NCI-H69 (cell line): ENCODE results near the gene CTTN.
A peak's percentile ranks its signal among the peaks of the same experiment; 100 is the strongest.

ENCODE experiments used
- DNase-seq: peaks from one replicate; lab custom pipeline; 2025; lab: John Stamatoyannopoulos, UW

The CTTN gene

DNA sequence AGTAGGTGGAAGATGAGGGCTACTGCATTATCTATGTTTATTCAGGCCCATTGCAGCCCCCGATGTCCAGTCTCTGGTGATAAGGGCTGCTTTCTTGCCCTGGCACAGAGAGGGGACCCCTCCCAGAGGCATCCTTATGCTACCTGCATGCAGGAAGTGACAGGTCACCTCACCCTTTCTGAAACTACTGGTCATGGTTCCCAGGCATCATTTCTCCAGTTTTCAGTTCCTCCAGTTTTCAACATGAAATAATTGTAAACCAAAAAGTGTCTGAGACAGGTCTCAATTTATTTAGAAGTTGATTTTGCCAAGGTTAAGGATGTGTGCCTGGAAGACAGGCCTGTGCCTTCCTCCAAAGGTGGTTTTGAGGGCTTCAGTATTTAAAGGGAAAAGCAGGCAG is 57.0 kb downstream of the CTTN start:
- DNase-seq, result no peak

DNA sequence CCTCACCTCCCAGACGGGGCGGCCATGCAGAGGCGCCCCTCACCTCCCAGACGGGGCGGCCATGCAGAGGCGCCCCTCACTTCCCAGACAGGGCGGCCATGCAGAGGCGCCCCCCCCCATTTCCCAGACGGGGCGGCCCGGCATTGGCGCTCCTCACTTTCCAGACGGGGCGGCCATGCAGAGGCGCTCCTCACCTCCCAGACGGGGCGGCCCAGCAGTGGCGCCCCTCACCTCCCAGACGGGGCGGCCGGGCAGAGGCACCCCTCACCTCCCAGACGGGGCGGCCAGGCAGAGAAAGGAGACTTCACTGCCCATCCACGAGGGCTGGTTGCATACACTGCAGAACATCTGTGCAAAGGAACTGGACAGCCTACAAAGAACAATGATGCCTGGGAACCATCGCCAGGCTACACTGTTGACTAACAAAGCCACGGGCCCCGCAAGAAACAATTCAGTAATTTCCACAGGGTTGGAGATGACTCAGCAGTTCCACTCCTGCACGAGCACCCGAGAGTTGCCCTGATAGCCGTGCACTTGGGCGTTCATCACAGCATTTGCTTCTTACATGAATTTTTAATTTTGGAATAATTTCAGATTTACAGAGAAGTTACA is 58.7 kb downstream of the CTTN start:
- DNase-seq, result peak; percentile 30

DNA sequence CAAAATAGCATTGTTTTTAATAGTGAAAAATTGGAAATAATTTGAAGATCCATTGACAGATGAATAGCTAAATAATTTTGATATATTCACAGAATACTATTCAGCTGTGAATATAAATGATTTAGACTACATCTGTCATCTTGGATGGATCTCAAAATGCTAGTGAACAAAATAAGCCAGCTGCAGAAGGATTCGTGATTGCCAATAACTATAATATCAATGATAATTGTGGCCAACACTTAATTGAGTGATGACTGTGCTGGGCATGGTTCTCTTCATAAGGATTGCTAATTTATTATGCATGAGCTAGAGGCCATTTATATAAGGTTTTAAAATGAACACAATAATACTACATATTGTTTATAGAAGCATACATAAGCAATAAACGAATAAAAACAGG is 60.4 kb downstream of the CTTN start:
- DNase-seq, result no peak

DNA sequence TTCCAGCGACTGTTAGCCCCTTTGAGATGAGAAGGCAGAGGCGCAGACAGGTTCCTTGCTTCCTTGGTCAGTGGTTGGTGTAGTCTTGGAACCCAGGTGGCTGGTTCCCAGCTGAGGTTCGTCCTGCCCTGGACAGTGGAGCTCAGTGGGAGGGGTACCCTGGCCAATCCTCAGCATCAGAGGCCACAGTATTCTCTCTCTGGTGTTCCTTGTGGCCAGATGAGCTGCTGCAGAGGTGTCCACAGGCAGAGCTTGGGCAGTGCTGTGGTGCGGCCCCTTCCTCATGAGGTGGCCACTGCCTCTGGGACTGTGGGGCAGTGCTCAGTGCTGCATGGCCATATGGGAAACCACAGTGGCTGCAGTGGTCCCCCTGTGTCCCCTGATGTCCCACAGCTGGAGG is 61.8 kb downstream of the CTTN start:
- no peak for DNase-seq

DNA sequence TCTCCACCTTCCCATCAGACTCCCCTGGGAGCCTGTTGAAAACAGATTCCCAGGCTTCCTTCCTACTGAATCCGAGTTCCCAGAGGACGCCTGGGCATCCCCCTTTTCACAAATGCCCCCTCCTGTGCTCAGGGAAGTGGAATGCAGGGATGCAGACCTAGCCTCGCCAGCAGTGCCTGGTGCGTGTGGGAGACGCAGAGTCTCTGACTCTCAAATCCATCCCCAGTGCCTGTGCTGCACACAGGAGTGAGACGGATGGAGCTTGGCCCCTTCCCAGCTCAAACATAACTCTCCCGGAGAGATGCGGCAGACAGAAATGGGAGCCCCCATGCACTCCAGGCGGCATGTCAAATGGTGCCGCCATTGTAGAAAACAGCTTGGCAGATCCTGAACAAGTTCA is 62.6 kb downstream of the CTTN start:
- DNase-seq, result peak; percentile 10

DNA sequence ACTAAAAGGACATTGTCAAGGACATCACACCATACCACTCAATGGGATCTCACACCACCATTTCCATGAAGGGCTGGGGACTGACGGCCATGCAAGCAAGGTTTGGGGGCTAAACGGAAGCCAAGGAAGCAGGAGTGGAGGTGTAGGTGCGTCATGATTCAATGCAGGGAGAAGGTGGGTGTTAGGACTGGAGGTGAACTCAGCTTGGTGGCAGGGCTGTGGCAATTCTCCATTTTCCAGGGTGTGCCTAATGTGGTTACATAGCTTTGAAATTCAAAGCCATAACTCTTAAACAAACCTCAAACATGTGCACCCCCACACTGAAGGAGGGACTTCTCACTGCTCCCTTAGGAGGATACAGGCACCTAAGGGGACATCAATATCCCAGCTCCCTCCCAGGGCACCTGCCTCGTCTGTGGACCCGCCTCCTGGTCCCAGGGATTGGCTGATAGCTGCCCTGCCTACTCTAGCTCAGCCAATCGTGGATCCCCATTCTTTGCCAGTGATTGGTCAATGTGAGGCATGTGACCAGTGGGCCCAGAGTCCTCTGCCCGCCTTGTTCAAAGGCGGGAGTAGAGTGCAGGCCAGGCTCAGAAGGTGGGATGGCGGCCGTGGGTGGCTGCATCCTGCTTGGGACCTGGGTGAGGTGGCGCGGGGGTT is 64.6 kb downstream of the CTTN start:
- no peak for DNase-seq

DNA sequence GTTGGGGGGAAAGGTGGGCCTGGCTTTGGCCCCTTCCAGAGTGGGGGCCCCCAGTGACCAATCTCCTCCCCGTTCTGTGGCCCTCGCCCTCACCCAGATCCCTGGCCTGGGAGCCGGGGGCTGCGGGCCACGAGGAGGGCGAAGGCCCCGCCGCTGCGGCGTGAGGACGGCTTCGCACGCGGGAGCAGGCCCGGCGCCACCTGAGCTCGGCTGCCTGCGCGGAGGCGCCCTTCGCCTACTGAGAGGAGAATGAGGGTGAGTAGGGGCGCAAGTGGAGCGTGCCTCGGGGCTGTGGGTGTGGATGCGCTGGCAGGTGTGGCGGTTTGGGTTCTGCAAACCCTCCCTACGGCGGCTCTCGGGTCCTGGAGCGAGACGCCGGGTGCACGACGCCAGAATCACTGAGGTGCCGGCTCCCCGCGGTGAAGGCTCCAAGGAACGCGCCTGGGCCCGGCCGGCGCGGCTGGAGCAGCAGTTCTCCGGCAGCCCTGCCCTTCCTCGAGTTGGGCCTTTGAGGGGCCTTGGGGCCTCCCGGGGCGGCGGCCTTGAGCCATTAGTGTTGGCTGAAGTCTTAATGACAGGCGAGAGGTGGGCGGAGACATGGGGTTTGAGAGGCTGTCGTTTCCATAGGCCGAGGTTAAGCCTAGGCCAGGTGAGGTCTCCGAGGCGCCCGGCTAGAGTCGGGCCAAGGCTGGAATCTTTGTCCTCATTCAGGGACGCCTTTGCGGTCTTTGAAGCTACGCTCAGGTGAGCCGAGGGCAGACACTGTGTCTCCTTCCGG is 65.3 kb downstream of the CTTN start:
- DNase-seq, result no peak

DNA sequence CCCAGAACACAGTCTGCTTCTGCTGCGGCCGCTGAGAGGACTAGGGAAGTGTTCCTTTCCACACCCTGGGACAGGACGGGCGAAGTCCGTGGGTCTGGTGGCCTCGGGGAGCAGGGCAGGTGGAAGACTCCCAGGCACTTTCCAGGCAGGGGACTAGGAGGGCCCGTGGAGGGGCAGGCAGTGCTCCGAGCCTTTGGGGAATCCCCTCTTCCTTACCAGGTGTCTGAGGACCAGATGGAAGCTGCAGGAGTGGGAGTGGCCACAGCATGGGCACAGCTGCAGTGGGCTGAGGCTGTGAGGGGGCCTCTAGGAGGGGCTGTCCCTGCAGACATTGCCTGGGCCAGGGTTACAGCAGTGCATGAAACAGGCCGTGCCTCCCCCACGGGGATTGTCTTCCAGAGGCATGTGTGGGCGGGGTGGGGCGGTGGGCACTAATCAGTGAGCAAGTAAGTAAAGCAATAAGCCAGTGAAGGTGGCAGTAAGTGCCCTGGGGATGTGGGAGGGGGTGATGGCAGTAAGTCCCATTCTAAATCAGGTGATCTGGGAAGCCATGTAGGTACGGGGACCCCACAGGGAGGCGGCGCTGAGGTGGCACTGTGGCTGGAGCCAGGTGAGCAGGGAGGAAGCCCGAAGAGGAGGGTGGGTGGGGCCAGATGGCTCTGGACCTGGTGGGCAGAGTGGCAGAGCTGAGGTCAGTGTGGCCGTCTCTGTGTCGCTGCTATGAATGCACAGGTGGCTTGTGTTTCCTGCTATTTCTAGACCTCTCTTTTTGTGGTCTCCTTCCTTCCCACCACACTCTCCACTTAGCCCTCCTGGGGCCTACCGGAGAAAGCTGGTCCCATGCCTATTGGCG is 66.4 kb downstream of the CTTN start:
- DNase-seq, result peak; percentile 28

DNA sequence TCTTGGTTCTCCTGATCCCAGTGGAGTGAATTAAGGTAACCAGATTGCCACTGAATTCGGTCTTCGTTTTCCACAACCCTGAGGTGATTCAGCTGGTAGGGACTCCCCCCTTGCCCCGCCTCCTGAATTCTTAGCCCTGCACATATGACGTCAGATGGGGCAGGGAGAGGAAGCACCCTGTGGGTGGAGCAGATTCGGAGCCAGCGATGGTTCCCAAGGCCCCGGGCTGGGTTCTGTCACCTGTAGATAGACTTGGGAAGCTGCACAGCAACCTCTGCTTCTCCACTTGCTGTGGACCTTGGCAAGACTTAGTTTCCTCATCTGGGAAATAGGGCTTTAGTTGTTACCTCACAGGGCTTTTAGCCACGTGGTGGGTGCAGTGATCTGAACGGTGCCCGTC is 67.8 kb downstream of the CTTN start:
- DNase-seq, result no peak

DNA sequence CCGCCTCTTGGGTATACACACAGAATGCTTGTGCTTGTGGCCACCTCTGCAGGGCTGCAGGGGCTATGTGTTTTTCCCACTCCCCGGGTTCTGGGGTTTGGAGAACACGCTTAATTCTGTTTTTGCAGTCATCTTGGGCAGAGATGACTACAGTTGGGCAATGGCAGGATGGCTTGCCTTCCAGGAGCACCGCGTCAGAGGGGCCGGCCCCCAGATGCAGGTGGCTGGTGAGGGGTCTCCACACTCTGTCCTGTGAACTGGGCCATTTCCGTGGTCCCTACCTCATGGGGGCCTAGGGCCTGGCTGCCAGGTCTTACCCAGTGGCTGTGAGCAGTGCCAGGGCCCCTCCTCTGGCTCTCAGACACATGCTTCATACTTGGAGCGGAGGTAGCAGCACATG is 68.3 kb downstream of the CTTN start:
- DNase-seq, result no peak

DNA sequence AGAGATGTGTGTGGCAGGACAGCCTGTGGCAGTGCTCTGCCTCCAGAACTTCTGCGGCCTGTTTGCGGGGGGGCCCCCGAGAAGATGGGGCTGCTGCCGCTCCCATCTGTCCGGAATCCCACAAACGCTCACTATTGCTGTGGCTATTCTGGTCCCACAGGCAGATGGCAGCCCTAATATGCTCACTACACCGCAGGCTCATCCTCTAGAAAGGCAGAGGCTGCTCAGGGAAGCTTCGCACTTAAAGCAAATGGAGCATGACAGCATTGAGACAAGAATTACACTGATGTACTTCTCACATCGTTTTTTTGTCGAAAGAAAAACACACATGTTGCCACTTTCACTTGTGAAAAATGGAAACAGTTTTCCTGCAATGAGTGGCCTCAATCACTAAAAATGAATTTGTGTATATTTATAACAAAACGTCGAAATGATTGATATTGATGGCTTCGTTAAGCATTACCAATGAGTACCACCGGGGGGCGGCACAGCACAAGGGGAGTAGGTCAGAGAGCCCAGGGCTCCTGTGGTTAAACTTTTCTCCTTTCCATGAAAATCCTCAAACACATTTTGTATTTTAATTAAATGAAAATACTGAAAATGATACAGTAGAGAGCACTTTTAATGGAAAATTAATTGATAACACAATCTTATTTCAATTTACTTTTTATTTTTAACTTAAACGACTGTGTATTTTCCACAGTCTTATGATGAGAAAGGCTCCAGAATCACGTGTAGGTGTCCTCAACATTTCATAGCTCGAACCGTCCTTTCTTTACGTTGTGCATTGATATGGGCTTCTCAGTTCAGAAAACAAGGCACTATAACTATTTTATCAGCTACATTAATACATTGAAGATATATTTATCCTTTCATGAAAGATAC is 69.1 kb downstream of the CTTN start:
- peak; percentile 78 for DNase-seq

DNA sequence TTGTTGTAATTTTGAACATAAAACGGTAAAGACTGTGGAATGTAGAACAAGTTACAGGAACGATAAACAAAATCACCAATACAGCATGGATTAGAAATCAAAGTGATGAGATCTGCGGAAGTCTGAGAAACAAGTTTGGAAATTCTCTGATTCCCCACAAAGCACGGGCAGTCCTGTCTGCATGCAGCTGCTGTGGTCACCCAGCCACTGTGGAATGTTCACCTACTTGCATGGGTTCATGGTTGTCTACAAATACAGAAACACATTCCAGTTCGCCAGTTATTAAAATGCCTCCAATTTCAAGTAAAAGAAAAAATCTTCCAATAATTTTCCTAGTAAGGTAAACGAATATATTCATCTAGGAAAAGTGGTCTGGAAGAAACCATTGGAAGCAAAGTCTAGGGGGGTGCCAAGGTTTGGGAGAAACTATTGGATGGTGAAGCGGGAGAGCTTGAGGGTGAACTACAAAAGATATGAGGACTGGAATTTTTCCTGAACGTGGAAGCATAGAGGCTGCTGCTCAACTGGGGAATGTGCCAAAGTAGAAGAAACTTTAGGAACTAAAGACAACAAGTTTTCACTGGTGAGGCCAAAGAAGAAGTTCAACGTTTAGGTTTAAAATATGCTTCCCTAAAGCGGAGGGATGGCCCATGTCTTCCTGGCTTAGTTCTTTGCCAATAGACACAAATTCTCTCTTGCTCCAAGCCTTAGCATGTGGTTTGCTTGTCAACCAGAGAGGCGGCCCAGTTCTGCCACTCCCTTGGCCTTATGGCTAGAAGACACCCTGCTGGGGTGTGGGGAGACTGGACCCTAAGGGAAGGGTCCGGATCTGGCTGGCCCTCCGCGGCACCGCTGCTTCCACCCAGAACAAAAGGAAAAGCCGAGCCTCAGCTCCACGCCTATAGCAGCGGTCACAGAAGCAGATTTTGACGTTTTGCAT is 70.2 kb downstream of the CTTN start:
- peak; percentile 24 for DNase-seq

DNA sequence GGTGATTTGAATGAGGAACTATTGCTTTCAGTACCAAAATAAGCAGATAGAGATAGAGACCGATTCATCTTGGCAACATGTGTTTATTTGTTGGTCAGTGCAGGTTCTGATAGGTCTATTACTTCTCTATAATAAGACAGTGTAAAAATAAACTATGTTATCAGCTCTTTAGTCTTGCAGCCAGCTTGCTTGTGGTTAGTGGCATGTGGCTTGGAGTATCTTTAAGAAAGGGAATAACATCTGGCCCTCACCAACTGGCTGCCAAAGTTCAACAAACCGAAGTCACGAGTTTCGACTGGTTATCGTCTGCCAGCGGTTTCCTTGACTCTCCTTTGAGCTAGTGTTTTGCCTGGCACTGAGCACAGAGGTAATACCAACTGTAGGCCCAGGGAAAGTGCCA is 71.8 kb downstream of the CTTN start:
- DNase-seq, result no peak

DNA sequence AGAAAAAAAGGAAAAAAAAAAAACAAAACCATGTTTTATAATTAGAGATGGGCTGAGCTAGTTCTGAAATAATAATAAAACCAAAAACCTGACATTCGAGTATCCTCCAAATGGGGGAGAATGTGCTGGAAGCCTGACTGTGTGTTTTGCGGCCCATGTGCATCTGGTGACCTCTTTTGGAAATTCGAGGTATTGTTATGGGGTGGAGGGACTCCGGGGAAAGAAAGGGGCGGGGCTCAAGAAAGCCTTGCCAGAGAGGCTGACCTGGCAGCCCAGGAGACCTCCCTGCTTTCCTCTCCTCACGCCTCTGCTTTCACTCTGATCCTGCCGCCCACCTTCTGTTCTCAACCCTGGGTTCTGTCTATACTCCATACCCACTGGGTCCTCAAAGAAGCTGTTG is 72.9 kb downstream of the CTTN start:
- peak; percentile 50 for DNase-seq

DNA sequence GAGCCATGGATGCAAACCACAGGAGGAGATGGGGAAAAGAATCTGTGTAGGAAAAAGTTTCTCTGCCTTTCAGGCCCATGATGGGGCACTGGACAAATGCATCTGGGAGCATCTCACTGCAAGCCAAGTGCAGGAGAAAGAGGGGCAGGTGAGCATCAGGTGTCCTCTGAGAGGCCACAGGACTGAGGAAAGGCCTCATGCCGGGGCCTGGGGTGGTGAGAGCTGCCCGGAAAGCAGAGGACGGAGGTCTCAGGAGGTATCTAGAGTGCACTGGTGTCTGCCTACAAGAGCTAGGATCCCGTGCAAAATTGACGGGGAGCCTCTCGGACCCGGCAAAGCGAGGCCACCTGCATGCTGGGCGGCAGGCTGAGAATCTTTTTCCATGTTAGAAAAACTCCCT is 73.9 kb downstream of the CTTN start:
- DNase-seq, result no peak

DNA sequence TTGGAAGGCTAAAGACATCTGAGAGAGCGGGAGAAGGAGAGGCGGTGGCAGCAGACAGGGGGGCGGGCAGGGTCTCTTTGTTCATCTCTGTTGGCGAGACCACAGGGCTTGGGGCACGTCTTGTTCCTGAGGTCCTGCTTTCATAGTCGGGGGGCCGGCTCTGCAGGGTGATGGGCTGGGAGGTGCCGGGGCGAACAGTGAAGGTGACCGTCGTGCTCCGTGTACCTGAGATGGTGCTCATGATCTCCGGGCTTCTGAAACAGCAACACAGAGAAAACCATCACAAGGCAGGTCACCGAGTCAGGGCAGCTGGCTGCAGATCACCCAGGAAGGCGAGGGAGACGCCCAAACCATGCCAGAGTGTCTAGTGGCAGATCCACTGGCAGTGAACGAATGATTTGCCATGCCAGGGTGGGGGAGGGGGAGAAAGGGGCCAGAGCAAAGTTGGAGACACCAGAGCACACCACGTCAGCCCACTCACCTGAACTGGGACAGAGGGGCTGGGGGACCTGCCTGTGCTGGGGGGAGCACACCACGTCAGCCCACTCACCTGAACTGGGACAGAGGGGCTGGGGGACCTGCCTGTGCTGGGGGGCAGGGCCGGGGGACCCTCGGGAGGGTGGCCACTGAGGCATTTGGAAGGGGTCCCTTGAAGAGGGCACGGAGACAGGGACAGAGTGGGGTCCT is 75.0 kb downstream of the CTTN start:
- no peak for DNase-seq

DNA sequence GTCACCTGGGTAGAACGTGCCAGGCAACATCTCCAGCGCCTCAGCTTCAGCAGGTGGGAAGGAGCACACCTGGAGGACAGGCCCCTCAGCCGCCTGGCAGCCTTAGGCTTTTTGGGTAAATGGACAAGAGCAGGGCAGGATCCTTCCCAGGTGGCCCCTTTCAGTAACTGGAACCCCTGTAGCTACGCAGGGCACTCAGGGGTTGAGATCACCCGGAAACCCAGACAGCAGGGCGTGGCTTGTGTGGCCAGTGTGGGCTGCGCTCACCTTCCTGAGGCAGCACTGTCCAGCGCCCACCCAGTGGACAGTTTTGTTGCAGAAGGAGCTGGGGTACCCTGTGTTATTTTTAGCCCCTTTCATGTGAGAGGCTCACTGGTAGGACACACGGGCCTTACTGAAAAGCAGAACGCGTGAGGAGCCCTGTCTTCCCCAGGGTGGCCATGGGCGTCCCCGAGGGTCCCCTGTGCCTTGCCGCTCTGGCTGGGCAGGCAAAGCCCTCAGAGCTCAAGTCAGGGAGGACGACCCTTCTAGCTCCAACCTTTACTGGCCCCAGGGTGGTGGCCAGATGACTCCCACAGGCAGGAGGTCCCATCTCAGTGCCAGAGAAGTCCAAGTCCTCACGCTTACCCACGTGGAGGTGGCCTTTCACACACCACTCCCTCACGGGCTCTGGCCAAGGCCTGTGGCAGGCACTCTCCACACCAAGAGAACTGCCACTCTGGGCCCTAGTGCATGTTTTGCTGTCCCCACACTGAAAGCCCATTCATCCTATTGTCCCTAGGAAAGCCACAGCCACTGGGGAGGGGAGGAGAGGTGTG is 75.8 kb downstream of the CTTN start:
- no peak for DNase-seq

DNA sequence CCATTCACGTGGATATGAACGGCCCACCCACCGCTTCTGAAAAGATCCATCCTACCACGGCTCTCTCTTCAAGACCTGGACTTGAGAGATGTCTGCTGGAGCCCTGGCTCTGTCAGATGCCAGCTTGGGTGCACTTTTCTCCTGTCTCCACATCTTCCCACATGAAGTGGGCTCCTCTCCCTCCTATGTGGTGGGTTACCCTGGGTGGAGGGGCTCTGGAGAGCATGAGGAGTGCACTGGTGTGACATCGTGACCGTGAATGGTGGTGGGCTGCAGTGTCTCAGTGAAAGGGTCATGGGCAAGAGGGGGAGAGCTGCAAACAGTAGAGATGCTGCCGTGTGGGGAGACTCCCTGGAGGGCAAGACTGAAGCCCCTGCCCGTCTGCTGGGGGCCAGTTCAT is 76.4 kb downstream of the CTTN start:
- no peak for DNase-seq

DNA sequence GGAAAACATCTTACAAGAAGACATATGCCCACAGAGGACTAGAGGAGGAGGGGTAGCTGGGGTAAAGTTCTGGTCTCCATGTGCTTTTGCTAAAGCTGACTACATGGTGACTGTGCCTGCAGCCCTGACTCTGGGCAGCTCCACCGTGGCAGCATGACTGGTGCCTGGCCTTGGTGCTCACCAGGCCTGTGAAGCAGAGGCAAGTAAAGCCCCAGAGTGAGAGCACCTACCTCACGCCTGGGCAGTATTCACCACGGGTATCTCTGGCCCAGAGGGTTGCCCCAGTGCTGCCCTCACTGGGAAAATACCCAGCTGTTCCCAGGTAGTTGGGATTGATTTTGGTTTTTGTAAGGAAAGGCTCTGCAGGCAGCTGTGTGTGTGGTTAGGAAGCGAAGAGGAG is 78.3 kb downstream of the CTTN start:
- no peak for DNase-seq
